Stimulated activated naive CD8-positive, alpha-beta T cell treated with anti-CD3 and anti-CD28 coated beads, Interleukin-15, Interleukin-2, amounts not matched to agents 100 ng/mL and 50 ng/mL, for 24 hours (primary cell): ENCODE data around the gene PRMT5.

Source experiments
- H3K27ac Mint-ChIP-seq: one replicate; pipeline ENCODE4 v1.8.0; 2021; ENCODE audit warnings: mild to moderate bottlenecking, mixed read lengths
- H3K27me3 Mint-ChIP-seq: one replicate; pipeline ENCODE4 v1.8.0; 2021; ENCODE audit warnings: mixed read lengths
- H3K36me3 Mint-ChIP-seq: one replicate; pipeline ENCODE4 v1.8.0; 2021; ENCODE audit warnings: low read depth, mixed read lengths
- H3K4me1 Mint-ChIP-seq: one replicate; pipeline ENCODE4 v1.8.0; 2021; ENCODE audit warnings: low read depth, mixed read lengths
- H3K4me3 Mint-ChIP-seq: one replicate; pipeline ENCODE4 v1.8.0; 2021; ENCODE audit warnings: mild to moderate bottlenecking, mixed read lengths
- H3K9me3 Mint-ChIP-seq: one replicate; pipeline ENCODE4 v1.8.0; 2021; ENCODE audit warnings: mixed read lengths

Gene PRMT5

GRCh38 chr14:22896356-22896755, 32.8 kb downstream of the PRMT5 start:
- Mint-ChIP-seq H3K27ac (no peak overlapping the region), H3K9me3 (no peaks in the 10 kb centered on the region), H3K27me3 (no peaks in the 10 kb centered on the region), H3K4me1 (peaks cover 16% of the 10 kb centered on the region), H3K36me3 (peaks cover 14% of the 10 kb centered on the region), H3K4me3 (no peak overlapping the region)

GRCh38 chr14:22895402-22895801, 33.8 kb downstream of the PRMT5 start:
- Mint-ChIP-seq H3K4me1 (peaks cover 16% of the 10 kb centered on the region), H3K36me3 (peaks cover 9% of the 10 kb centered on the region), H3K4me3 (no peak overlapping the region), H3K9me3 (no peaks in the 10 kb centered on the region), H3K27me3 (no peaks in the 10 kb centered on the region), H3K27ac (no peak overlapping the region)

- H3K27ac Mint-ChIP-seq: no peak overlapping the region
- H3K27me3 Mint-ChIP-seq: no peaks in the 10 kb centered on the region
- H3K9me3 Mint-ChIP-seq: no peaks in the 10 kb centered on the region
- H3K4me1 Mint-ChIP-seq: peaks cover 15% of the 10 kb centered on the region
- H3K4me3 Mint-ChIP-seq: no peak overlapping the region
- peaks cover 3% of the 10 kb centered on the region for H3K36me3 Mint-ChIP-seq
Measured at GRCh38 chr14:22893706-22894105, 35.5 kb downstream of the PRMT5 start.

GRCh38 chr14:22892488-22892887, 36.7 kb downstream of the PRMT5 start:
- H3K4me1 Mint-ChIP-seq: peaks cover 18% of the 10 kb centered on the region
- H3K27me3 Mint-ChIP-seq: no peaks in the 10 kb centered on the region
- no peaks in the 10 kb centered on the region for H3K9me3 Mint-ChIP-seq
- no peaks in the 10 kb centered on the region for H3K36me3 Mint-ChIP-seq
- no peak overlapping the region for H3K4me3 Mint-ChIP-seq
- H3K27ac Mint-ChIP-seq: no peak overlapping the region

- H3K36me3 Mint-ChIP-seq: no peaks in the 10 kb centered on the region
- peaks cover 35% of the 10 kb centered on the region for H3K4me1 Mint-ChIP-seq
- no peak overlapping the region for H3K4me3 Mint-ChIP-seq
- no peaks in the 10 kb centered on the region for H3K27me3 Mint-ChIP-seq
- H3K27ac Mint-ChIP-seq: no peak overlapping the region
- no peaks in the 10 kb centered on the region for H3K9me3 Mint-ChIP-seq
Measured at GRCh38 chr14:22890416-22890815, 38.8 kb downstream of the PRMT5 start.

- Mint-ChIP-seq H3K4me3 (no peak overlapping the region), H3K36me3 (no peaks in the 10 kb centered on the region), H3K27ac (no peak overlapping the region), H3K4me1 (peaks cover 47% of the 10 kb centered on the region), H3K9me3 (no peaks in the 10 kb centered on the region), H3K27me3 (no peaks in the 10 kb centered on the region)
Measured at GRCh38 chr14:22888662-22889061, 40.5 kb downstream of the PRMT5 start.

GRCh38 chr14:22887990-22888378, 41.2 kb downstream of the PRMT5 start:
- Mint-ChIP-seq H3K27me3 (no peaks in the 10 kb centered on the region), H3K4me3 (peak overlapping the region; percentile 81), H3K4me1 (peaks cover 54% of the 10 kb centered on the region), H3K9me3 (no peaks in the 10 kb centered on the region), H3K36me3 (no peaks in the 10 kb centered on the region), H3K27ac (no peak overlapping the region)

- H3K27ac Mint-ChIP-seq: peak overlapping the region; percentile 86
- no peaks in the 10 kb centered on the region for H3K36me3 Mint-ChIP-seq
- no peaks in the 10 kb centered on the region for H3K9me3 Mint-ChIP-seq
- H3K27me3 Mint-ChIP-seq: no peaks in the 10 kb centered on the region
- peak overlapping the region; percentile 81 for H3K4me3 Mint-ChIP-seq
- H3K4me1 Mint-ChIP-seq: peaks cover 60% of the 10 kb centered on the region
Measured at GRCh38 chr14:22887260-22887989, 41.8 kb downstream of the PRMT5 start.

- Mint-ChIP-seq H3K4me3 (peak overlapping the region; percentile 81), H3K4me1 (peaks cover 64% of the 10 kb centered on the region), H3K36me3 (no peaks in the 10 kb centered on the region), H3K27me3 (no peaks in the 10 kb centered on the region), H3K9me3 (no peaks in the 10 kb centered on the region), H3K27ac (peak overlapping the region; percentile 86)
Measured at GRCh38 chr14:22886500-22887259, 42.5 kb downstream of the PRMT5 start.

- H3K4me1 Mint-ChIP-seq: peaks cover 64% of the 10 kb centered on the region
- no peaks in the 10 kb centered on the region for H3K9me3 Mint-ChIP-seq
- no peaks in the 10 kb centered on the region for H3K27me3 Mint-ChIP-seq
- peak overlapping the region; percentile 24 for H3K27ac Mint-ChIP-seq
- no peaks in the 10 kb centered on the region for H3K36me3 Mint-ChIP-seq
- peak overlapping the region; percentile 52 for H3K4me3 Mint-ChIP-seq
Measured at GRCh38 chr14:22885975-22886374, 43.2 kb downstream of the PRMT5 start.

- Mint-ChIP-seq H3K9me3 (no peaks in the 10 kb centered on the region), H3K27me3 (no peaks in the 10 kb centered on the region), H3K27ac (no peak overlapping the region), H3K4me1 (peaks cover 61% of the 10 kb centered on the region), H3K36me3 (no peaks in the 10 kb centered on the region), H3K4me3 (no peak overlapping the region)
Measured at GRCh38 chr14:22884738-22885523, 44.2 kb downstream of the PRMT5 start.

GRCh38 chr14:22884076-22884737, 45.0 kb downstream of the PRMT5 start:
- Mint-ChIP-seq H3K27me3 (no peaks in the 10 kb centered on the region), H3K9me3 (no peaks in the 10 kb centered on the region), H3K27ac (no peak overlapping the region), H3K4me3 (no peak overlapping the region), H3K36me3 (peaks cover 4% of the 10 kb centered on the region), H3K4me1 (peaks cover 58% of the 10 kb centered on the region)

GRCh38 chr14:22883173-22883976, 45.8 kb downstream of the PRMT5 start, which contains the start of gene REM2:
Gene REM2, plus strand, starts transcription at chr14:22883222. Its CDS starts 66 bp downstream, at chr14:22883288.
- no peaks in the 10 kb centered on the region for H3K9me3 Mint-ChIP-seq
- H3K36me3 Mint-ChIP-seq: peaks cover 6% of the 10 kb centered on the region
- H3K4me1 Mint-ChIP-seq: peaks cover 55% of the 10 kb centered on the region
- H3K27ac Mint-ChIP-seq: no peak within 1 kb of the TSS
- H3K27me3 Mint-ChIP-seq: no peaks in the 10 kb centered on the region
- H3K4me3 Mint-ChIP-seq: no peak within 1 kb of the TSS
